Thymus (tissue), 11 donors: ENCODE measurements around the gene RIMBP3B. TPM values are rescaled to one million over a fixed set of nuclear protein-coding genes. Genes with fewer than 3 reads are reported as not detected.
"Not testable (repeated sequence)": the region's sequence is repeated elsewhere in the genome, so short reads cannot be mapped to it uniquely, and the experiment has no call there.

Experiments
- DNase-seq, 9 donors: peaks; one replicate each; pipeline ENCODE4 v3.0.0-alpha.2; 2013; ENCODE audit warnings: low spot score in 9 of 9, low read depth in 6 of 9, missing footprints in 1 of 9
- H3K27ac ChIP-seq, 2 donors: one replicate each; pipeline ENCODE4 v1.5.1; 2013; ENCODE audit warnings: control low read depth in 1 of 2, low read depth in 1 of 2, low read length in 1 of 2, mild to moderate bottlenecking in 1 of 2, moderate library complexity in 1 of 2
- H3K27me3 ChIP-seq, 2 donors: one replicate each; pipeline ENCODE4 v1.5.1; 2013; ENCODE audit warnings: low read length in 1 of 2; ENCODE audit not compliant: control insufficient read depth in 2 of 2, insufficient read depth in 1 of 2
- H3K36me3 ChIP-seq, 2 donors: one replicate each; pipeline ENCODE4 v1.5.1; 2013; ENCODE audit warnings: low read length in 1 of 2, mild to moderate bottlenecking in 1 of 2, moderate library complexity in 1 of 2; ENCODE audit not compliant: control insufficient read depth in 2 of 2, insufficient read depth in 2 of 2
- H3K4me1 ChIP-seq, 2 donors: one replicate each; pipeline ENCODE4 v1.5.1; 2013; ENCODE audit warnings: low read length in 2 of 2; ENCODE audit not compliant: control insufficient read depth in 2 of 2, insufficient read depth in 2 of 2
- H3K4me3 ChIP-seq, 2 donors: one replicate each; pipeline ENCODE4 v1.5.1; 2013; ENCODE audit warnings: low read length in 2 of 2, control low read depth in 1 of 2, mild to moderate bottlenecking in 1 of 2
- H3K9me3 ChIP-seq, 2 donors: one replicate each; pipeline ENCODE4 v1.5.1; 2013; ENCODE audit warnings: low read length in 1 of 2, mild to moderate bottlenecking in 1 of 2; ENCODE audit not compliant: control insufficient read depth in 2 of 2, insufficient read depth in 1 of 2
- WGBS: extraction: QIAGEN DNeasy Blood & Tissue Kit; methylation state at CpG from one replicate; pipeline ENCODE4 v1.1.7; 2013; 5-methylcytosine and 5-hydroxymethylcytosine counted together
- polyA plus RNA-seq: library from polyadenylated mRNA; stranded (reverse); fragments of 200-250 nt; gene quantifications from one replicate; pipeline ENCODE4 v1.2.3, GENCODE V29; 2013
- total RNA-seq: library from RNA; stranded (reverse); fragments of 120-200 nt; gene quantifications from one replicate; pipeline ENCODE4 v1.2.4, GENCODE V29; 2013
- donor health status: healthy.

RIMBP3B gene
- total and polyA plus RNA-seq, 2 donors, result 0.68 to 0.85 TPM

GRCh38 chr22:21407139-21407538 lies 23.6 kb downstream of the RIMBP3B start:
- H3K27me3 ChIP-seq, H3K9me3 ChIP-seq, H3K4me1 ChIP-seq, DNase-seq, H3K27ac ChIP-seq, H3K4me3 ChIP-seq, H3K36me3 ChIP-seq: not testable (repeated sequence)
- 100% methylated on average over 1 of the region's 1 CpG for WGBS

- H3K36me3 ChIP-seq, H3K4me3 ChIP-seq, H3K27ac ChIP-seq, DNase-seq, H3K9me3 ChIP-seq, H3K4me1 ChIP-seq, H3K27me3 ChIP-seq: not testable (repeated sequence)
- 100% methylated on average over 1 of the region's 4 CpGs for WGBS
Observed at GRCh38 chr22:21407792-21408191, 24.2 kb downstream of the RIMBP3B start.

- not testable (repeated sequence) for H3K4me1 ChIP-seq, H3K27ac ChIP-seq, H3K4me3 ChIP-seq, H3K36me3 ChIP-seq, DNase-seq, H3K9me3 ChIP-seq, H3K27me3 ChIP-seq
- WGBS, result 49% methylated on average over 7 of the region's 25 CpGs
Observed at GRCh38 chr22:21416375-21416774, 32.8 kb downstream of the RIMBP3B start.

GRCh38 chr22:21417227-21417746 lies 33.7 kb downstream of the RIMBP3B start, which contains the start of gene HIC2:
Gene HIC2 (plus strand): TSS chr22:21417371. CDS start chr22:21442832, 25,461 bp downstream.
- peak within 1 kb of the TSS; percentile 37 to 46 for H3K4me3 ChIP-seq
- not testable (repeated sequence) for H3K27ac ChIP-seq, H3K36me3 ChIP-seq, H3K9me3 ChIP-seq, H3K4me1 ChIP-seq, H3K27me3 ChIP-seq, DNase-seq
- 1% methylated on average over 41 of the region's 81 CpGs for WGBS

GRCh38 chr22:21417853-21418252 lies 34.3 kb downstream of the RIMBP3B start:
- not testable (repeated sequence) for H3K27ac ChIP-seq, H3K36me3 ChIP-seq, DNase-seq, H3K9me3 ChIP-seq, H3K27me3 ChIP-seq, H3K4me1 ChIP-seq
- H3K4me3 ChIP-seq, result peak overlapping the region; percentile 32 to 37
- WGBS, result under 1% methylated on average over 17 of the region's 33 CpGs

- not testable (repeated sequence) for DNase-seq, H3K27ac ChIP-seq, H3K4me1 ChIP-seq, H3K36me3 ChIP-seq, H3K27me3 ChIP-seq, H3K4me3 ChIP-seq, H3K9me3 ChIP-seq
- 98% methylated on average over 5 of the region's 15 CpGs for WGBS
Observed at GRCh38 chr22:21418974-21419638, 35.6 kb downstream of the RIMBP3B start.

GRCh38 chr22:21420180-21420763 lies 36.7 kb downstream of the RIMBP3B start:
- H3K4me3 ChIP-seq, H3K27me3 ChIP-seq, H3K36me3 ChIP-seq, H3K27ac ChIP-seq, DNase-seq, H3K9me3 ChIP-seq, H3K4me1 ChIP-seq: not testable (repeated sequence)
- 50% methylated on average over 5 of the region's 19 CpGs for WGBS

- WGBS, result 25% methylated on average over 2 of the region's 12 CpGs
- H3K36me3 ChIP-seq, H3K27ac ChIP-seq, H3K9me3 ChIP-seq, DNase-seq, H3K27me3 ChIP-seq, H3K4me1 ChIP-seq, H3K4me3 ChIP-seq: not testable (repeated sequence)
Observed at GRCh38 chr22:21424084-21424709, 40.6 kb downstream of the RIMBP3B start.
